ENCODE results near the gene TMEFF2.

The TMEFF2 gene

GRCh38 chr2:191980483-191980882 is 214.2 kb downstream of the TMEFF2 start:
- Histone ChIP-seq H3K27me3 (ENCODE audit: low read length) (no peaks in the 10 kb centered on the region), H3K4me2 (ENCODE audit: low read depth, low read length, poor library complexity, severe bottlenecking) (no peak overlapping the region), H4K20me1 (ENCODE audit: low read depth, low read length) (no peaks in the 10 kb centered on the region), H3K9me3 (ENCODE audit: insufficient read depth, low read length) (no peaks in the 10 kb centered on the region), H3K4me3 (ENCODE audit: insufficient read depth, low read length, poor library complexity, severe bottlenecking) (no peak overlapping the region), H3K27ac (ENCODE audit: low read depth, low read length) (no peak overlapping the region), H3K79me2 (ENCODE audit: insufficient read depth, low read length) (no peaks in the 10 kb centered on the region), H3F3A (ENCODE audit: insufficient read depth) (no peaks in the 10 kb centered on the region), H3K9me2 (replicated peaks; ENCODE audit: insufficient read depth, low read length) (no peaks in the 10 kb centered on the region), H3K9ac (ENCODE audit: low read length) (no peak overlapping the region), H2AFZ (ENCODE audit: low read depth, low read length, severe bottlenecking) (no peak overlapping the region), H3K36me3 (ENCODE audit: low read length) (no peaks in the 10 kb centered on the region)
- TF ChIP-seq CTCF (IDR thresholded peaks at IDR 0.05; ENCODE audit: insufficient read depth, low read length, poor library complexity, severe bottlenecking) (no peak), EZH2phosphoT487 (conservative IDR thresholded peaks at IDR 0.05; ENCODE audit: low read length) (no peak)

GRCh38 chr2:191979221-191979730 is 215.5 kb downstream of the TMEFF2 start:
- Histone ChIP-seq H3K27me3 (ENCODE audit: low read length) (no peaks in the 10 kb centered on the region), H3K9ac (ENCODE audit: low read length) (no peak overlapping the region), H4K20me1 (ENCODE audit: low read depth, low read length) (no peaks in the 10 kb centered on the region), H2AFZ (ENCODE audit: low read depth, low read length, severe bottlenecking) (no peak overlapping the region), H3K27ac (ENCODE audit: low read depth, low read length) (no peak overlapping the region), H3K36me3 (ENCODE audit: low read length) (no peaks in the 10 kb centered on the region), H3K9me3 (ENCODE audit: insufficient read depth, low read length) (no peaks in the 10 kb centered on the region), H3F3A (ENCODE audit: insufficient read depth) (no peaks in the 10 kb centered on the region), H3K4me2 (ENCODE audit: low read depth, low read length, poor library complexity, severe bottlenecking) (no peak overlapping the region), H3K79me2 (ENCODE audit: insufficient read depth, low read length) (no peaks in the 10 kb centered on the region), H3K4me3 (ENCODE audit: insufficient read depth, low read length, poor library complexity, severe bottlenecking) (no peak overlapping the region), H3K9me2 (replicated peaks; ENCODE audit: insufficient read depth, low read length) (no peaks in the 10 kb centered on the region)
- TF ChIP-seq CTCF (IDR thresholded peaks at IDR 0.05; ENCODE audit: insufficient read depth, low read length, poor library complexity, severe bottlenecking), result no peak

GRCh38 chr2:191977754-191978153 is 217.0 kb downstream of the TMEFF2 start:
- no peaks in the 10 kb centered on the region for H3K79me2 ChIP-seq (ENCODE audit: insufficient read depth, low read length)
- no peak for TF ChIP-seq CTCF (IDR thresholded peaks at IDR 0.05; ENCODE audit: insufficient read depth, low read length, poor library complexity, severe bottlenecking)
- TF ChIP-seq EZH2phosphoT487 (conservative IDR thresholded peaks at IDR 0.05; ENCODE audit: low read length), result no peak
- no peak overlapping the region for H3K4me2 ChIP-seq (ENCODE audit: low read depth, low read length, poor library complexity, severe bottlenecking)
- H3K4me3 ChIP-seq (ENCODE audit: insufficient read depth, low read length, poor library complexity, severe bottlenecking), result no peak overlapping the region
- H3K9me2 ChIP-seq (replicated peaks; ENCODE audit: insufficient read depth, low read length), result no peaks in the 10 kb centered on the region
- H3K27me3 ChIP-seq (ENCODE audit: low read length), result no peaks in the 10 kb centered on the region
- no peaks in the 10 kb centered on the region for H3K36me3 ChIP-seq (ENCODE audit: low read length)
- H4K20me1 ChIP-seq (ENCODE audit: low read depth, low read length), result no peaks in the 10 kb centered on the region
- H2AFZ ChIP-seq (ENCODE audit: low read depth, low read length, severe bottlenecking), result no peak overlapping the region
- no peaks in the 10 kb centered on the region for H3K9me3 ChIP-seq (ENCODE audit: insufficient read depth, low read length)
- no peak overlapping the region for H3K9ac ChIP-seq (ENCODE audit: low read length)
- no peaks in the 10 kb centered on the region for H3F3A ChIP-seq (ENCODE audit: insufficient read depth)
- H3K27ac ChIP-seq (ENCODE audit: low read depth, low read length), result no peak overlapping the region

Measured in SU-DHL-6 (cell line).